CD14-positive monocyte (primary cell): ENCODE measurements around the gene ZFP57. TPM values are rescaled to one million over a fixed set of nuclear protein-coding genes. Genes with fewer than 3 reads are reported as not detected.
A peak's percentile ranks its signal among the peaks of the same experiment; 100 is the strongest.

Experiments used
- DNase-seq, 3 donors: peaks; one replicate each; pipeline ENCODE4 v3.0.0-alpha.2; 2011 to 2022
- H2AFZ ChIP-seq: 2 replicates; pipeline ENCODE4 v1.6.0; 2012; ENCODE audit warnings: mild to moderate bottlenecking, low read depth, low read length, inconsistent platforms; ENCODE audit not compliant: insufficient read depth, poor library complexity, severe bottlenecking
- H3K27ac ChIP-seq, 2 donors: 1 replicate in 1 of 2; 2 replicates in 1 of 2; pipeline ENCODE4 v1.5.1; 2012 to 2013; ENCODE audit warnings: low read length in 2 of 2, control low read depth in 1 of 2, inconsistent platforms in 1 of 2, low read depth in 1 of 2, mild to moderate bottlenecking in 1 of 2
- H3K27me3 ChIP-seq, 2 donors: one replicate each; pipeline versions ENCODE4 v1.6.0 to v1.6.1; 2011 to 2013; ENCODE audit warnings: low read length in 2 of 2; ENCODE audit not compliant: control insufficient read depth in 2 of 2, insufficient read depth in 2 of 2
- H3K36me3 ChIP-seq, 2 donors: replicated peaks in 1 of 2; 1 replicate in 1 of 2; 2 replicates in 1 of 2; pipeline versions ENCODE4 v1.5.1 to v1.6.1; 2012 to 2013; ENCODE audit warnings: low read length in 2 of 2, control low read depth in 1 of 2, inconsistent platforms in 1 of 2, mild to moderate bottlenecking in 1 of 2; ENCODE audit not compliant: insufficient read depth in 2 of 2, control insufficient read depth in 1 of 2
- H3K4me1 ChIP-seq, 2 donors: 1 replicate in 1 of 2; 2 replicates in 1 of 2; pipeline versions ENCODE4 v1.5.1 to v1.6.1; 2012 to 2013; ENCODE audit warnings: low read length in 2 of 2, control low read depth in 1 of 2, inconsistent platforms in 1 of 2, mild to moderate bottlenecking in 1 of 2, moderate library complexity in 1 of 2; ENCODE audit not compliant: insufficient read depth in 2 of 2, control insufficient read depth in 1 of 2
- H3K4me2 ChIP-seq: replicated peaks from 2 replicates; pipeline ENCODE3; 2012; ENCODE audit warnings: low read length, moderate library complexity, mild to moderate bottlenecking; ENCODE audit not compliant: poor library complexity, severe bottlenecking; ENCODE audit errors: extremely low read depth
- H3K4me3 ChIP-seq, 3 experiments: fragments of 200-600 bp in 1 of 3; sonication (generic) in 1 of 3; replicated peaks in 1 of 3; 1 replicate in 2 of 3; 2 replicates in 1 of 3; pipeline ENCODE4 v1.5.1; 2011 to 2013; ENCODE audit warnings: low read length in 3 of 3, mild to moderate bottlenecking in 3 of 3, control low read depth in 2 of 3, low read depth in 2 of 3, inconsistent platforms in 1 of 3, moderate library complexity in 1 of 3
- H3K79me2 ChIP-seq: 2 replicates; pipeline ENCODE4 v1.6.0; 2012; ENCODE audit warnings: mild to moderate bottlenecking, control low read depth, inconsistent platforms, low read length, moderate library complexity; ENCODE audit not compliant: insufficient read depth
- H3K9ac ChIP-seq: 2 replicates; pipeline ENCODE4 v1.6.0; 2017; ENCODE audit warnings: low read length, mild to moderate bottlenecking; ENCODE audit not compliant: insufficient read depth, poor library complexity, severe bottlenecking
- H3K9me3 ChIP-seq, 2 donors: replicated peaks in 1 of 2; 1 replicate in 1 of 2; 2 replicates in 1 of 2; pipeline versions ENCODE4 v1.5.1 to v1.6.1; 2012 to 2013; ENCODE audit warnings: low read length in 2 of 2, control low read depth in 1 of 2; ENCODE audit not compliant: control insufficient read depth in 1 of 2, insufficient read depth in 1 of 2
- H4K20me1 ChIP-seq: 2 replicates; pipeline ENCODE4 v1.6.0; 2012; ENCODE audit warnings: mild to moderate bottlenecking, low read length, control low read depth, moderate library complexity; ENCODE audit not compliant: insufficient read depth
- H3K27ac Mint-ChIP-seq, 7 donors: one replicate each; pipeline ENCODE4 v1.8.0; 2020; ENCODE audit warnings: mild to moderate bottlenecking in 7 of 7, mixed read lengths in 7 of 7, moderate library complexity in 6 of 7, inconsistent platforms in 2 of 7
- H3K27me3 Mint-ChIP-seq, 3 donors: one replicate each; pipeline ENCODE4 v1.8.0; 2021 to 2022; ENCODE audit warnings: low read depth in 3 of 3, mild to moderate bottlenecking in 3 of 3, mixed read lengths in 3 of 3, moderate library complexity in 3 of 3, inconsistent platforms in 1 of 3
- H3K36me3 Mint-ChIP-seq, 2 donors: one replicate each; pipeline ENCODE4 v1.8.0; 2020; ENCODE audit warnings: mixed read lengths in 2 of 2, inconsistent platforms in 1 of 2, mild to moderate bottlenecking in 1 of 2
- H3K4me1 Mint-ChIP-seq: one replicate; pipeline ENCODE4 v1.8.0; 2020; ENCODE audit warnings: mild to moderate bottlenecking, mixed read lengths
- H3K4me3 Mint-ChIP-seq, 2 donors: one replicate each; pipeline ENCODE4 v1.8.0; 2020; ENCODE audit warnings: mild to moderate bottlenecking in 2 of 2, mixed read lengths in 2 of 2, moderate library complexity in 1 of 2
- H3K9me3 Mint-ChIP-seq, 7 donors: one replicate each; pipeline ENCODE4 v1.8.0; 2020 to 2022; ENCODE audit warnings: mixed read lengths in 7 of 7, mild to moderate bottlenecking in 6 of 7, moderate library complexity in 6 of 7, inconsistent platforms in 2 of 7
- CTCF ChIP-seq: fragments of 200-600 bp; IDR thresholded peaks from one replicate; pipeline ENCODE4 v1.8.0; 2022; ENCODE audit warnings: antibody characterized with exemption, mild to moderate bottlenecking
- WGBS: methylation state at CpG from one replicate; pipeline ENCODE4 v1.1.5; 2013; ENCODE audit warnings: missing lambda C conversion rate; ENCODE audit not compliant: insufficient coverage; 5-methylcytosine and 5-hydroxymethylcytosine counted together
- intact Hi-C, 2 donors: fragments of 100-400 bp; cut with micrococcal nuclease; formaldehyde crosslinking; loops; one replicate each; pipeline versions ENCODE4 v1.15.0 to v1.15.1; 2023
- polyA minus RNA-seq: library from RNA; depleted of rRNA, polyadenylated mRNA; stranded (reverse); fragments of >200 nt; gene quantifications from 2 replicates; pipeline ENCODE4 v1.2.3, GENCODE V29; 2012
- polyA plus RNA-seq, 3 donors: library from polyadenylated mRNA; depleted of rRNA in 1 of 3; unstranded in 2 of 3; stranded (reverse) in 1 of 3; fragments of 300-500 nt in 2 of 3; fragments of >200 nt in 1 of 3; fragmentation: Illumina TruSeq in 2 of 3; gene quantifications; 1 replicate in 2 of 3; 2 replicates in 1 of 3; pipeline ENCODE4 v1.2.3, GENCODE V29; 2012 to 2021
- total RNA-seq, 12 experiments: library from RNA in 1 of 12; stranded (reverse) in 1 of 12; fragments of 120-200 nt in 1 of 12; gene quantifications; one replicate each; pipeline ENCODE4 v1.2.4 and lab custom pipeline; 2013 to 2026; ENCODE audit warnings: mixed read lengths in 6 of 12, inconsistent platforms in 1 of 12

The ZFP57 gene
- 1.8 TPM for total RNA-seq (2013)
- polyA plus RNA-seq (under 1 TPM in 1 of 3 donors, not detected in 2; 0.72 TPM), polyA minus RNA-seq (0.28 and 0.88 TPM in 2 replicates), total RNA-seq (lab: John Stamatoyannopoulos, UW) (0 to 1.5 (median 0.25) reads per million in 11 experiments)

- peaks cover 0 to 8% (median 4%) of the 10 kb centered on the region in 7 donors for H3K9me3 Mint-ChIP-seq
- Histone ChIP-seq H3K4me2 (peak within 1 kb of the TSS; percentile 20), H3K79me2 (no peaks in the 10 kb centered on the region), H3K4me1 (no peaks in the 10 kb centered on the region), H3K27me3 (no peaks in the 10 kb centered on the region), H3K27ac (no peak within 1 kb of the TSS), H3K9me3 (peaks cover 0 to 7% of the 10 kb centered on the region in 2 donors), H3K9ac (no peak within 1 kb of the TSS), H3K4me3 (peak within 1 kb of the TSS in 2 of 3 experiments; percentile 33 to 51), H3K36me3 (no peaks in the 10 kb centered on the region), H2AFZ (peak within 1 kb of the TSS; percentile 11), H4K20me1 (no peaks in the 10 kb centered on the region)
- intact Hi-C loops, result no loop called here
- H3K27me3 Mint-ChIP-seq, result peaks cover 9 to 21% (median 10%) of the 10 kb centered on the region in 3 donors
- no peaks in the 10 kb centered on the region for H3K36me3 Mint-ChIP-seq
- WGBS, result 58% methylated on average over 26 of the region's 31 CpGs
- H3K27ac Mint-ChIP-seq, result peak within 1 kb of the TSS in 2 of 7 donors; percentile 37 to 61
- peaks cover 10% of the 10 kb centered on the region for H3K4me1 Mint-ChIP-seq
- TF ChIP-seq CTCF, result no peak
- DNase-seq, result no peak
- H3K4me3 Mint-ChIP-seq, result peak within 1 kb of the TSS in 1 of 2 donors; percentile 42
These were observed at the start of gene ZFP57 for GRCh38 chr6:29680904-29681303. Gene ZFP57, minus strand, starts transcription at chr6:29681152. Its CDS starts 4,149 bp downstream, at chr6:29677003.

- 71% methylated on average over 6 of the region's 7 CpGs for WGBS
- Histone ChIP-seq H2AFZ (no peak overlapping the region), H3K79me2 (peaks cover 6% of the 10 kb centered on the region), H3K4me2 (no peak overlapping the region), H3K9ac (no peak overlapping the region), H3K4me1 (peaks cover 2 to 5% of the 10 kb centered on the region in 2 donors), H4K20me1 (peaks cover 45% of the 10 kb centered on the region), H3K36me3 (peaks cover 26 to 31% of the 10 kb centered on the region in 2 donors), H3K9me3 (no peaks in the 10 kb centered on the region), H3K27ac (no peak overlapping the region), H3K4me3 (no peak overlapping the region), H3K27me3 (no peaks in the 10 kb centered on the region)
- Mint-ChIP-seq H3K27me3 (peaks cover 0 to 6% (median 0%) of the 10 kb centered on the region in 3 donors), H3K27ac (peak overlapping the region in 1 of 7 donors; percentile 23), H3K36me3 (peaks cover 28% of the 10 kb centered on the region in 2 donors), H3K4me3 (no peak overlapping the region), H3K9me3 (peaks cover 0 to 4% (median under 1%) of the 10 kb centered on the region in 7 donors), H3K4me1 (peaks cover 38% of the 10 kb centered on the region)
- no peak for DNase-seq
- intact Hi-C loops, result loop anchor here in 1 of 2 donors (10.0 kb wide), 1 partner anchor 104 kb away; no protein-coding TSS in a partner anchor
- no peak for TF ChIP-seq CTCF
These were observed 49.7 kb upstream of the ZFP57 start for GRCh38 chr6:29730575-29731126.
